NCI-H1105 treated with DMSO at 0.1 percent for 48 hours (cell line): Measurements from ENCODE around the gene CXCL1.

Experiments
- DNase-seq: peaks from one replicate; lab custom pipeline; 2025; lab: John Stamatoyannopoulos, UW

Gene CXCL1

GRCh38 chr4:73869130-73870055 lies at the start of gene CXCL1:
Gene CXCL1 (plus strand): TSS chr4:73869393. CDS start chr4:73869471, 78 bp downstream.
- peak; percentile 2 for DNase-seq

- no peak for DNase-seq
These were observed 47.9 kb upstream of the CXCL1 start for GRCh38 chr4:73821325-73821724.

- DNase-seq = no peak
These were observed 46.8 kb upstream of the CXCL1 start for GRCh38 chr4:73822389-73822788.

- no peak for DNase-seq
These were observed 46.2 kb upstream of the CXCL1 start for GRCh38 chr4:73822812-73823504.

GRCh38 chr4:73823760-73824159 lies 45.4 kb upstream of the CXCL1 start:
- no peak for DNase-seq

- DNase-seq = no peak
These were observed 40.2 kb upstream of the CXCL1 start for GRCh38 chr4:73828956-73829355.

- DNase-seq = no peak
These were observed 37.6 kb upstream of the CXCL1 start for GRCh38 chr4:73831569-73831968.

- no peak for DNase-seq
These were observed 36.4 kb upstream of the CXCL1 start for GRCh38 chr4:73832651-73833237.

GRCh38 chr4:73836373-73837279 lies 32.6 kb upstream of the CXCL1 start, which contains the start of gene CXCL6:
Gene CXCL6 (plus strand): TSS chr4:73836678. CDS start chr4:73836751, 73 bp downstream.
- DNase-seq = no peak

- no peak for DNase-seq
These were observed 30.1 kb upstream of the CXCL1 start for GRCh38 chr4:73839071-73839470.

GRCh38 chr4:73839715-73840114 lies 29.5 kb upstream of the CXCL1 start:
- DNase-seq = no peak

GRCh38 chr4:73841243-73841925 lies 27.8 kb upstream of the CXCL1 start:
- no peak for DNase-seq

GRCh38 chr4:73842696-73843095 lies 26.5 kb upstream of the CXCL1 start:
- DNase-seq = no peak

GRCh38 chr4:73843369-73843768 lies 25.8 kb upstream of the CXCL1 start:
- no peak for DNase-seq

GRCh38 chr4:73844345-73844744 lies 24.8 kb upstream of the CXCL1 start:
- no peak for DNase-seq

- no peak for DNase-seq
These were observed 24.4 kb upstream of the CXCL1 start for GRCh38 chr4:73844806-73845205.

- DNase-seq = no peak
These were observed 21.5 kb upstream of the CXCL1 start for GRCh38 chr4:73847526-73848182.

GRCh38 chr4:73848183-73848777 lies 20.9 kb upstream of the CXCL1 start:
- DNase-seq = no peak

- DNase-seq = no peak
These were observed 18.8 kb upstream of the CXCL1 start for GRCh38 chr4:73850261-73850970.
